Mucosa of rectum (tissue), 2 donors: ENCODE measurements around the gene ZNF565.
A peak's percentile ranks its signal among the peaks of the same experiment; 100 is the strongest.
"Not testable (repeated sequence)": the region's sequence is repeated elsewhere in the genome, so short reads cannot be mapped to it uniquely, and the experiment has no call there.

Source experiments
- H3K27ac ChIP-seq, 2 donors: one replicate each; pipeline ENCODE4 v1.7.0; 2013; ENCODE audit warnings: inconsistent platforms in 2 of 2, low read depth in 2 of 2, low read length in 2 of 2
- H3K27me3 ChIP-seq, 2 donors: one replicate each; pipeline ENCODE4 v1.7.0; 2013; ENCODE audit warnings: low read length in 2 of 2; ENCODE audit not compliant: control insufficient read depth in 2 of 2, insufficient read depth in 2 of 2
- H3K36me3 ChIP-seq, 2 donors: one replicate each; pipeline ENCODE4 v1.7.0; 2013; ENCODE audit warnings: low read length in 2 of 2; ENCODE audit not compliant: control insufficient read depth in 2 of 2, insufficient read depth in 2 of 2
- H3K4me1 ChIP-seq, 2 donors: one replicate each; pipeline ENCODE4 v1.7.0; 2013; ENCODE audit warnings: low read length in 2 of 2, mild to moderate bottlenecking in 1 of 2; ENCODE audit not compliant: control insufficient read depth in 2 of 2, insufficient read depth in 2 of 2
- H3K4me3 ChIP-seq, 2 donors: one replicate each; pipeline ENCODE4 v1.7.0; 2013; ENCODE audit warnings: low read length in 2 of 2
- H3K9ac ChIP-seq, 2 donors: one replicate each; pipeline ENCODE4 v1.7.0; 2013; ENCODE audit warnings: low read length in 2 of 2, low read depth in 1 of 2, mild to moderate bottlenecking in 1 of 2
- H3K9me3 ChIP-seq, 2 donors: one replicate each; pipeline ENCODE4 v1.7.0; 2013; ENCODE audit warnings: low read length in 2 of 2; ENCODE audit not compliant: control insufficient read depth in 2 of 2
- donor health status: healthy.
- donor health status: Normal muscosa, but diverticular disease.

ZNF565 gene

GRCh38 chr19:36183245-36183628 is 31.2 kb downstream of the ZNF565 start:
- Histone ChIP-seq H3K4me3 (no peak overlapping the region), H3K27ac (no peak overlapping the region), H3K9me3 (no peaks in the 10 kb centered on the region), H3K4me1 (no peaks in the 10 kb centered on the region), H3K27me3 (no peaks in the 10 kb centered on the region), H3K36me3 (peaks cover 9 to 14% of the 10 kb centered on the region in 2 donors), H3K9ac (no peak overlapping the region)

- Histone ChIP-seq H3K36me3 (peaks cover 9 to 14% of the 10 kb centered on the region in 2 donors), H3K27me3 (no peaks in the 10 kb centered on the region), H3K9me3 (no peaks in the 10 kb centered on the region), H3K4me1 (no peaks in the 10 kb centered on the region), H3K4me3 (no peak overlapping the region), H3K9ac (no peak overlapping the region), H3K27ac (no peak overlapping the region)
These were observed 31.7 kb downstream of the ZNF565 start for GRCh38 chr19:36182612-36183244.

- H3K36me3 ChIP-seq: peaks cover 9 to 14% of the 10 kb centered on the region in 2 donors
- H3K27me3 ChIP-seq, H3K9me3 ChIP-seq, H3K27ac ChIP-seq, H3K9ac ChIP-seq, H3K4me1 ChIP-seq, H3K4me3 ChIP-seq: not testable (repeated sequence)
These were observed 35.4 kb downstream of the ZNF565 start for GRCh38 chr19:36179077-36179476.

GRCh38 chr19:36173846-36174245 is 40.6 kb downstream of the ZNF565 start:
- H3K27ac ChIP-seq, H3K9ac ChIP-seq, H3K4me3 ChIP-seq, H3K9me3 ChIP-seq, H3K36me3 ChIP-seq, H3K27me3 ChIP-seq, H3K4me1 ChIP-seq: not testable (repeated sequence)

GRCh38 chr19:36172852-36173251 is 41.6 kb downstream of the ZNF565 start:
- Histone ChIP-seq H3K4me1 (peaks cover 5 to 8% of the 10 kb centered on the region in 2 donors), H3K27me3 (no peaks in the 10 kb centered on the region), H3K36me3 (no peaks in the 10 kb centered on the region), H3K9ac (no peak overlapping the region), H3K27ac (no peak overlapping the region), H3K9me3 (no peaks in the 10 kb centered on the region), H3K4me3 (no peak overlapping the region)

- Histone ChIP-seq H3K4me3 (peak overlapping the region in 1 of 2 donors; percentile 8), H3K27me3 (no peaks in the 10 kb centered on the region), H3K36me3 (no peaks in the 10 kb centered on the region), H3K4me1 (peaks cover 5 to 8% of the 10 kb centered on the region in 2 donors), H3K9ac (peak overlapping the region in 1 of 2 donors; percentile 16), H3K27ac (peak overlapping the region; percentile 82 to 85), H3K9me3 (no peaks in the 10 kb centered on the region)
These were observed 45.2 kb downstream of the ZNF565 start for GRCh38 chr19:36169084-36169760.

- Histone ChIP-seq H3K4me1 (no peaks in the 10 kb centered on the region), H3K9me3 (no peaks in the 10 kb centered on the region), H3K36me3 (peaks cover 4 to 5% of the 10 kb centered on the region in 2 donors), H3K9ac (no peak overlapping the region), H3K27me3 (no peaks in the 10 kb centered on the region), H3K4me3 (no peak overlapping the region), H3K27ac (no peak overlapping the region)
These were observed 50.7 kb downstream of the ZNF565 start for GRCh38 chr19:36163813-36164212.

GRCh38 chr19:36160821-36161596 is 53.5 kb downstream of the ZNF565 start:
- Histone ChIP-seq H3K4me1 (no peaks in the 10 kb centered on the region), H3K36me3 (peaks cover 4 to 5% of the 10 kb centered on the region in 2 donors), H3K9ac (no peak overlapping the region), H3K27ac (no peak overlapping the region), H3K9me3 (no peaks in the 10 kb centered on the region), H3K27me3 (no peaks in the 10 kb centered on the region), H3K4me3 (no peak overlapping the region)

- H3K4me1 ChIP-seq: no peaks in the 10 kb centered on the region
- peak overlapping the region in 1 of 2 donors; percentile 85 for H3K27ac ChIP-seq
- H3K9ac ChIP-seq: no peak overlapping the region
- no peaks in the 10 kb centered on the region for H3K27me3 ChIP-seq
- H3K9me3 ChIP-seq: no peaks in the 10 kb centered on the region
- H3K4me3 ChIP-seq: no peak overlapping the region
- peaks cover 20 to 26% of the 10 kb centered on the region in 2 donors for H3K36me3 ChIP-seq
These were observed 61.3 kb downstream of the ZNF565 start for GRCh38 chr19:36153126-36153525.
